ENCODE measurements around the gene NUMA1.

The NUMA1 gene

DNA sequence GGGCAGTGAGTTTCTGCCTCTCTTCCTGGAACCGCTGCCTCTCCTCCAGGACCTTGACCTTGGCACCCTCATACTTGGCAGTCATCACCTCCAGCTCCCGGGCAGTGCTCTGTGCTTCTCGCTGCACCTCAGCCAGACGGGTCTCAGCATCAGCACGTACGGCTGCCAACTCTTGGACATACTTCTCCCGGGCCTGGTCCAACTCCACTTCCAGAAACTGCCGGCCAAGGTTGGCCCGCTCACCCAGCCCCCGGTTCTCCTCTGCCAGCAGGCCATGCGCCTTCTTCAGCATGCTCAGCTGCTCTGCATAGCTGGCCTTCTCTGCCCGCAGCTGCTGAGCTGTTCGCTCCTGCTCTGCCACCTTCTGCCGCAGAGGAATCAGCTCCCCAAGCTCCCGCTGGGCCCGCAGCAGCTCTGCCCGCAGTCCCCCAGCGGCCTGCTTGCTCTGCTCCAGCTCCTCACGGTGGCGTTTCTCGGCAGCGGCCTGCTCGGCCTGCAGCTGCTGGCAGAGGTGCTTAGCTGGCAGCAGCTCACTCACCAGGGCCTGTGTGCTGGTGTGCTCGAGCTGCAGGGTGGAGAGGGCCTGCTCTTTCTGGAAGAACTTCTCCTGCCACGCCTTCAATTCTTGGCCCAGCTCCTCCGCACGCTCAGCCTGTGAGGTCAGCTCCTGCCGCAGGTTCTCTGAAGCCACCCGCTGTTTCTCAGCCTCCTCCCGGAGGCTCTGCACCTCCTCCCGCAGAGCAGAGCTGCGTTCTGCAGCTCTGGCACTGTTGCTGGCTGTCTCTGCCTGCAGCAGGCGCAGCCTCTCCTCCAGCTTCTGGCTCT lies 67.2 kb downstream of the NUMA1 start:
- DNase-seq, result no peak

DNA sequence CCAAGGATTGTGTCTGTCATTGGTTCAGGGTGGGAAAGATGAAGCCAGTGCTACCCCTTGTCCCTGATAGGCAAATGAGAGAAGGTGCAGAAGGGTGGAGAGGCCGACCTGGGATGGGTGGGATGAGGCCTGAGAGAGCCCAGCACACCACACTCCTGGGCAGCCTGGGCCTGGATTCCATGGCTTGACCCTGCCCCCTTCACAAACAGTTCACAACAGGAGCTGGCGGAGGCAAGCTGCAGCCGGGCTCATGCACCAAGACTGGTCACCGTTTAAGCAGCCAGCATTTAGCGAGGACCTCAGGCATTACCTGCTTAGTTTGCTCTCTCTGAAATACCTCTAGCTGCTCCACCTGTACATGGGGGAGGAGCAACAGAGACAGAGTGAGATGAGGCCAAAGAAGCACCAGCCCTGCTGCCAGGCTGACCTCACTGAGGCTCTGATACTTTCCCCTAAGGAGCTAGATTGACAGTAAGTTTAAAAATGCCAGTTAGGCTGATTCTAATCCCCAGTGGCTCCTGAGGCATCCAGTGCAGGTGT lies 68.2 kb downstream of the NUMA1 start:
- DNase-seq, result no peak

DNA sequence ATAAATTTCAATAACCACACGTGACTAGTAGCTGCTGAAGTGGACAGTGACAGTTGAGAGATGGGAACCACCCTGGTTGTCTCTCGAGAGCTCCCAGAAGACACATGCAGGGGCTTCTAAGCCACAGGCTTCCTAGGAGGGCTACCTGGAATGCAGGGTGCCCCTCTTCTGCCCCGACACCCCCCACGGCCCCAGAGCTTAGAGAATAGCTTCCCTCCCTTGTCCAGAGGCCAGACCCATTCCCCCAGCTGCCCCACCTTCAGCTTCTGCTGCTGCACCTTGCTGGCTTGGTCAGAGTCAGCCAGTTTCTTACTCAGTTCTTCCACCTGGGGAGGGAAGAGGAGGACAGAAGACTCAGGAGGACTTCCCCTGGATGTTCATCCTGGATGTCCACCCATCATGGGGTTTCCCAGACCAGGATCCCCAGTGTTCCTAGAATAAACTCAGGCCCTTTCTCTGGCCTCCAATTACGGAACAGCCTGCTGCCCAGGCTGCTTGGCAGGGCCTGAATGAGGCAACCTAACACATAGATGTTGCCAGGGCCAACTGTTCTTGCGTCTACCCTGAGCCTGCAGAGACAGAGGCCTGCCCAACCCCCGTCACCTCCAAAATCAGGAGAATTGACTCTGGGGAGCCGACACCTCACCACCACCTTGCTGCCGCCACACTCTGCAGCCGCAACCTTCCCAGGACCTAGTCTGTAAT lies 69.7 kb downstream of the NUMA1 start:
- no peak for DNase-seq

DNA sequence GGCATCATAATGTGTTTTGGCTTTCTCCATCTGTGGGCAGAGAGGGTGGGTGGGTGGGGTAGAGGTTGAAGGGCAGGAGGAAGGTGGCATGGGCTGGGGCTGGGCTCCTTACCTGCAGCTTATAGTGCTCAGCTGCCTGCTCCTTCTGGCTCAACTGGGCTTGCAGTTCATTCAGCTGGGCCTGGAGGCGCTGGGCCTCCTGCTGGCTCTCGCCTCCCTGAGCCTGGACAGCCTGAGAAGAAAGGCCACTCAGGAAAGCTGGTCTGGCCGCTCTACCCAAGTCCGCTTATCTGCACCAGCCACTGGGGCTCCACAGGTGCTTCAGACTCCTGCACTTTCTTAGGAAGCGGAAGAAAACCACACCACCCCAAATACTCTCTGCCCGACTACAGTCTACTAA lies 71.2 kb downstream of the NUMA1 start:
- DNase-seq, result no peak

DNA sequence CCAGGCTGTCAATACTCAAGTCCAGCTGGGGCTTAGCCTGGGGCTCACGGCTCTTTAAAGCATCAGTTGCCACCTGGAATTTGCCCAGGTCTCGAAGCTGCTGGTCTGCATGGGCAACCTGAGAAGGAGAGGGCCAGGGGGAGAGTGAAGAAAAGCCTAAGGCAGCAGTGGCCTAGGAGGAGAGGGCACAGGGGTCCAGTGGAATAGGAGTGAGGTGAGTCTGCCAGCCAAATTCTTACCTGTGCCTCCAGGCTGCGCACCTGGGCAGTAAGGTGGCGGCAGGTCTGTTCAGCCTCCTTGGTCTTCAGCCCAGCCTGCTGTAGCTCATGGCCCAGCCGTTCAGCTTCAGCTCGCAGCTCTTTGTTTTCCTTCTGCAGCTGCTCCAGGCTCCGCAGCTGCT lies 71.6 kb downstream of the NUMA1 start:
- no peak for DNase-seq

DNA sequence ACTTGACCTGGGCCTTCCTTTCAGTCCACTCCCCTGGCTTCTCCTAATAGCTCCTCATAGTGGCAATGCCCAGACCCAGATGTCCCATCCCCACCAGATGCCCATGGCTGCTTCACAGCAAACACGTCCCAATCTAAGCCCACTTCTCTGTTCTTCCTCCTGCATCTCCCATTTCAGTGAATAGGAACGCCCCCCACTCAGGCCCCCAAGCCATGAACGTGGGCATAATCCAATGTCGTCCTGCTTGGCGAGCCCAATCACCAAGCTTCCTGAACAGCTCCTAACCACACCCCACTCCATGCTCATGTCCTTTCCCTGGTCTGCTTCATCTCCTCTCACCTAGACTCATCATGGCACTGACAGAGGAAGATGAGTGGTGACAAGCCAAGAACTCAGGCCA lies 72.8 kb downstream of the NUMA1 start:
- DNase-seq, result no peak

DNA sequence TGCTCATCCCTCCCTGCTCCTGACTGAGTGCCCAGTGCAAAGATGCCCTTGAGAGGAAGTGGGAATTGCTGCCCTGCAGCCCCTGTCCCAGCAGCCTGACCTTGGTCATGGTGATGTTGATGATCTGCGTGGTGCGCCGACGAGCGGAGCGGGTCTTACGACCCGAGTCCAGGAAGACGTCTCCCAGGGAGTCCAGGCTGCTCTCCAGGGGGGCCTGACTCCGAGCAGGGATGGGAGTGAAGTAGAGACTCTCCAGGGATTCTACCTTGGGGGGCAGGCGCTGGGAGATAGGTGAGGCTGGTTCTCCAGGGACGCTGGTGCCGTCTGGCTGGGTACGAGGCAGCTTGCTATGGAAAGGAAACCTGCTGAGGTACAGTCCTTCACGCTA lies 73.3 kb downstream of the NUMA1 start:
- DNase-seq, result no peak

DNA sequence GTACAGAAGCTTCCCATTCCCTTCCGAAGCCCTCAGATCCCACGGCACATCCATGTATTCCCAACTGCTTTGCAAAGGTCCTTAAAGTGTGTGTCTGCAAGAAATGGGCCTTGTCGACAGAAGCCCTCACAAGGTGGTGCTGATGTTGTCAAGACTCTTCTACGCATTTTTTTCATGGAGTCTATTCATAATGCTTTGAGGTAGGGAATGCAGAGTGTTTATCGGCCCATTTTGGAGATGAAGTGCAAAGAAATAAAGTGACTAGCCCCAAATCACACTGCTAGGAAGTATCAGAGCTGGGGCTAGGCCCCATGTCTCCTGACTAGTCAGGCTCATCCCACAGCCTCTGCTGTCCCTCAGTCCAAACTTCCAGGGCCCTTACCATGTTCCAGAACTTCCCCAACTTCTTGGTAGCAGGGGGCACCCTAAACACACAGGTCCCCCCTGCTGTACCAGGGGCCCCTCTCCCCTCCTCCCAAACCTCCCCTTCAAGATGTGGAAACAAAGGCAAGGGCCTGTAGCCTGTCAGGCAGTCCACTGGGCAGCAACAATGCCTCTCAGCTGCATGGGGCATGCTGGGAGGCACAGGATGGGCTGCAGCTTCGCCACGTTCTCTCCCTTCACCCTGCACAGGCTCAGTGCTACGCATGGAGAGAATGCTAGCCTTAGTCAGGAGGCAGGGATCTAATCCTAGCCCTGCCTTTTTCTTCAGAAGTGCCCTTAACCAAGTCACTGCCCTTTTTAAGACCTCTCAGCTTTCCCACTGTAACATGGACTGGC lies 73.8 kb downstream of the NUMA1 start:
- DNase-seq, result no peak

DNA sequence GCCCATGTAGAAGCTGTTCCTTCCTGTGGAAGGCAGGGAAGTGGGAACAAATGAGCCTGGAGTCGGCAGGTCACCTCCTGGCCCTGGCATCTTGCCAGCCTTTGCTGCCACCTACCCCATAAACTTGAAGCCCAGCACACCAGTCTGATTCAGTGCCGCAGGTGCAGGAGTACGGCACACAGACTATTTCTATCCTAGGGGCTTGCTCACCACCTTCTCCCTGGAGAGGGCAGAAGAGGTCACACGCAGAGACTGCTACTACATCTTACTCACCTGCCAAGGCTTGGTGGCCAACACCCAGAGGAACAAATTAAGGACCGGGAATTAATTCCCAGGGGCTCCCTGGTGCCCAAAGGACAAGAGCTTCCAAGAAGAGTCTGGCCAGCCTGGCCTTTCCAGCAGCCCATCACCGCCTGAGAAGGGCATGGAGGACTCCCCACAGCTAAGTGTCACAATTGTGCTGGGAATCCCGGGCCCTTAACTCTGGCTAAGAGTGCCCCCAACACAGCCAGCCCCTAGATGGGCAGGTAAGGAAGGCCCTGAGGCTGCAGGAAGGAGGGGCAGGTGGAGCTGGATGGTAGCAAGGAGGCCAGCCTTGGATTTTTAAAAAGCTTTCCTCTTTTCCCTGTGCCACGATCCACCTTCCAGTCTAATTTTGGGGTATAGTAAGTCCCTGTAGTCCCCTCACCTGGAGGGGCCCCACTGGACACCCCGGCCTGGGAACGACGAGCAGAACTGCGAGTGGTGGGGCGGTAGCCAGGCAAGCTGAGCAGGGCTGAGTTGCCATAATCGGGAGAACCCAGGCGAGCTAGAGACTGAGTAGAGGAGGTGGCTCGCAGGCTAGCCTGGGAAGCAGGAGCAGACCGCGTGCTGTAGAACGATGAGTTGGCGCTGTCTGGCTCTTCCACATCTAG lies 74.7 kb downstream of the NUMA1 start:
- DNase-seq, result no peak

DNA sequence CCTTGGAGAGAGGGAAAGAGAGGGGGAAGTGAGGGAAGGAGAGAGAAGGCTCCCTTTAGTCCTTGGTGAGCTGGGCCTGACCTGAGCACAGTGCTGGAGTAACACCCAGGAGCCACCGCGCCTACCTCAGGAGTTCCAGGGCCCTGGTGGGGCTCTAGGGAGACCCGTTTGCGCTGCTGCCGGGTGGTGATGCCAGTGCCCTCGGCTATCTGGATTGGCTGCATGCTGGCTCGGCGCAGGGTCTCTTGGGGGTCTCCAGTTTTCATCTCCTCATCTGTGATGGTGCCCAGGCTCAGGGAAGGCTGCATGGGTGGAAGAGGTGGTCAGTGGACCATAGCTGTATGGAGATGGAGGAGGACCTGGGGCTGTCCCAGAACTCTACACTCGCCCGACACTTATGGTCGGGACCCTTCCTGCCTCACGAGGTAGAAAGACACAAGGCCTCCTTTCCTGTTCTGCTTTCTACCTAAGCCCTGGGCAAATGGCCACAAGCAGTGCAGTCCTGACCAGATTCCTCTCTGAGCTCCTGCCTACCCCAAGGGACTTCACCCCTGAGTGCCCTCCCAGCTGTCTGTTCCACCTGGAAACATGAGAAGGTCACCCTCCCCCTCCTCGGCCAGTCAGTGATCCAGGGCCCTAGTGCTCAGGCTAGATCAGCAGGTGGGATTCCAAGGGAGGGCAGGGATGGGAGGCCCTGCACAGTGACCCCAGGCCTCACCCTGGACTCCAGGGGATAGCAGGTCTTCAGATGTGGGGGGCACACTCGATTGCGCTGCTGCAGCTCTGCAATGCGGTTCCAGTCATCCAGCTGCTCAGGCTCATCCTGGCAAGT lies 75.6 kb downstream of the NUMA1 start:
- DNase-seq, result no peak

DNA sequence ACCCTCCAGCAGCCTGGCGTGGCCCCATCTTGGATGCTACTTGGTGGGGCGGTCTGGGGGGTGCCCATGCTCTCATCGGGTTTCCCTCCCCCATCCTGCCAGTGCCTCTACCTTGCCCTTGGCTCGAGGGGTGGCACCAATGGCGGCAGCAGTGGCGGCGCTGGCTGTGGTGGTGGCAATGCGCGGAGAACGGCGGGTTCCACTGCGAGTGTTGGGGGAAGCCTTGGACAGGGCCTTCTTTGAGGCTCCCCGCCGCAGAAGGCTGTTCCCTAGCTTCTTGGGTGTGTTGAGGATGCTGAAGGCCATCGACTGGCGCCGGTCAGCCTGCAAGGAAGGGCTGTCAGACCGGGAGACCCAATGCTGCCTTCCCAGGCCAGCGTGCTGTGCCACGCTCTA lies 76.6 kb downstream of the NUMA1 start:
- no peak for DNase-seq

DNA sequence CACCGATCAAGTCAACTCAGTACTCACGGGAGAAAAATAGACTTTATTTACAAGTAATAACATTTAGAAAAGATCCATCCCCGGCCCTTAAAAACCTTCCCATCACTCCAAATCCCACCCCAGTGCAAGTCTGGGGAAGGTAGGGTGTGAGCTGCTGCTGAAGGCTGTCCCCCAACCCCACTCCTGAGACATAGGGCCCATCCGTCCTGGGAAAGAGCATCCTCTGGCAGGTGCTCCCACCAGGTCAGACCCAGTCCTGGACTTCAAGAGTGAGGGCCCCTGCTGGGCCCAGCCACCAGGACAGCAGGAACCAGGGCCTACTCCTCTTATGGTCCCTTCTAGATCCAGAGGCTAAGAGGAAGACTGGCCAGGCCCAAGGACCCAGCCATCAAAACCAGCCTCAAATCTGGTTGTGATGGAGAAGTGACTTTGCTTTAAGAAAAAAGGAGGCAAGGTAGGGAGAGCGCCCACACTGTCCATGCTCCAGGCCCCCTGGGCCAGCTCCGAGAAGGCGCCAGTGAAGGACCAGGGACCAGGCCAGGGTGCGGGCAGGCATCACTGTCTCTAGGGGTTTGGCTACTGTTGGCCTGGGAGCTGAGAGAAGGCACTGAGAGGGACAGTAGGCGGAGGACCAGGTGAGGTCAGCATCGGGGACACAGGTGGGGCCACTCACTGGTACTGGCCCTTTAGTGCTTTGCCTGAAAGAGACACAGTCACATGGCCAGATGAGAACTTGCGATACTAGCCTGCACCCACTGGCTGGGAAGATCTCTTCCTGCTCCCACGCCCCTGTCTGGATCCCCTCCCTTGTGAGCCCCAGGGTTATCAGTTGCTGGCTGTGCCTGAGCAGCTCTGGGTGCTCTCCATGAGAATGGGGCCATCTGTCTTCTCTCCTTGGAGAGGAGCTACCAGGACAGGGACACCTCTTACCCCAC lies 77.2 kb downstream of the NUMA1 start:
- no peak for DNase-seq

DNA sequence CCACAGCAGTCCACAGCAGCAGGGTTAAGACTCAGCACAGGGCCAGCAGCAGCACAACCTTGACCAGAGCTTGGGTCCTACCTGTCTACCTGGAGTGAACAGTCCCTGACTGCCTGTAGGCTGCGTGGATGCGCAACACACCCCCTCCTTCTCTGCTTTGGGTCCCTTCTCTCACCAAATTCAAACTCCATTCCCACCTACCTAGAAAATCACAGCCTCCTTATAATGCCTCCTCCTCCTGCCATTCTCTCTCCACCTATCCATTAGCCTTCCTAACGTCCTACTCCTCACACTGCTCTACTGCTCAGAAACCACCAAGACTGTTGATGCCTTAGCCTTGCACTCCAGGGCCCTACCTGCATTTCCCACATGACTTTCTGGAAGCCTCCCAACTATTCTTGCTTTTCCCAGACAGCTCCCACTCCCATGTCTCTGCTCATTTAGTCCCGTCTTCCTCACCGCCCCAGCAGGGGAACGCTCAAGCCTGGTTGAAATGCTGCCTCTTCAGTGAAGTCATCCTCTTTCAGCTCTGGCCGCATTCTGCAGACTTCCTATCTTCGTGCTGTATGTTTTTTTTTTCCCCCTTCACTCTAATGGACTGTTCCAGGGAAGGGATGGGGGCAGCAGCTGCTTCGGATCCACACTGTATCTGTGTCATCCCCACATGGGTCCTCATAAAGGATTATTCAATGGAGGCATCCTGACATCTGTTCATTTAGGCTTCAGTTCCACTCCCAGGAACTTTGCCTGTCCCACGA lies 78.3 kb downstream of the NUMA1 start:
- peak; percentile 61 for DNase-seq

DNA sequence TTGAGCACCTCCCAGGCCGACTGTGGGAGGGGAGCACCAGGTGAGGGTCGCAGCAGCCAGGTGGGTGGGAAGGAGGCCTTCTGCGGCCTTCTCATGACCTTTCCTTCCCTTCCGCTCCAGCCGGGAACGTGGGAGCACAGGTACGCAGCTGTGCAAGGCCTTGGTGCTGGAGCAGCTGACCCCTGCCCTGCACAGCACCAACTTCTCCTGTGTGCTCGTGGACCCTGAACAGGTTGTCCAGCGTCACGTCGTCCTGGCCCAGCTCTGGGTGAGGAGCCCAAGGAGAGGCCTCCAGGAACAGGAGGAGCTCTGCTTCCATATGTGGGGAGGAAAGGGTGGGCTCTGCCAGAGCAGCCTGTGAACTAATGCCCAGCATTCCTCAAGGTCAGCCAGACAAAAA lies 79.1 kb downstream of the NUMA1 start:
- no peak for DNase-seq

DNA sequence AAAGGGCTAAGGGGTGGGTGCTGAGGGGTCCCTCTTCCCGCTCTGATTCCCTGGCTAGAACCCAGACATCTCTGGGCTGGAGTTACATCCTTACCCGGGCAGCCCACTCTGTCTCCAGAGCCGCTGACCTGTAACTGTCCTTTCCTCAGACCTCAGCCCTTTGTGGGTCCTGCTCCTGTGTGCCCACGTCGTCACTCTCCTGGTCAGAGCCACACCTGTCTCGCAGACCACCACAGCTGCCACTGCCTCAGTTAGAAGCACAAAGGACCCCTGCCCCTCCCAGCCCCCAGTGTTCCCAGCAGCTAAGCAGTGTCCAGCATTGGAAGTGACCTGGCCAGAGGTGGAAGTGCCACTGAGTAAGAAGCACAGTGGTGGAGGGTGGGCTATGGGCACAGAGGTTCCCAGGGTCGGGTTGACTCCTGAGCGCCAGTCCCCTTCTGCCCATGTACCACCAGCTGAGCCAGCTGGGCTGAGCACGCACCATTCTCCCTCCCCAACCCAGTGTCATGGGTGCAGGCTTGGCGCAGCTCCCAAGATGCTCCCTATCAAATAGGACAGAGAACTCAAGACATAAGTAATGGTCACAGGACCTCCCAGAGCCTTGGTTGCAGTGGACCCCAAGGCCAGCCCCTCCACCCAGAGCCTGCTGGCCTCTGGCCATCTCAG lies 80.0 kb downstream of the NUMA1 start:
- DNase-seq, result no peak

DNA sequence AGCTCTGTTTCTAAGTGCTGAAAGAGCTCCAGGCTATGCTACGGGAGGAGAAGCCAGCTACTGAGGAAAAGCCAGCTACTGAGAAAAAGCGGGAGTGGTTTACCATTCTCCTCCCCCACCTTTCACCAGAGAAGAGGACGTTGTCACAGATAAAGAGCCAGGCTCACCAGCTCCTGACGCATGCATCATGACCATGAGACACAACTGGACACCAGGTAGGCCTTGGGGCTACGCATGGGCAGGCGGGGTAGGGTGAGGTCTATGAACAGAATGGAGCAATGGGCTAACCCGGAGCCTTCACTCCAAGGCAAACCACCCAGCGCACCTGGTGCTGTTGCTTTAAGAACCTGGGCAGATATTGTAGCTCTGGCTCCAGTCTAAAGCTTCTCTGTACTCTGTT lies 80.5 kb downstream of the NUMA1 start:
- DNase-seq, result no peak

DNA sequence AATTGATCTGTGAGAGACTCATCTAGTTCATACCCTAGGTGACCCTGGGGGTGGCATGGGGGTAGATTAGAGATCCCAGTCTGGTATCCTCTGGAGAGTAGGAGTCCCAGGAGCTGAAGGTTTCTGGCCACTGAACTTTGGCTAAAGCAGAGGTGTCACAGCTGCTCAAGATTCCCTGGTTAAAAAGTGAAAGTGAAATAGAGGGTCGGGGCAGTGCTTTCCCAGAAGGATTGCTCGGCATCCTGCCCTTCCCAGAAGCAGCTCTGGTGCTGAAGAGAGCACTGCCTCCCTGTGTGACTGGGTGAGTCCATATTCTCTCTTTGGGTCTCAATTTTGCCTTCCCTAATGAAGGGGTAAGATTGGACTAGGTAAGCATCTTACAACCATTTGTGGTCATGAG lies 81.0 kb downstream of the NUMA1 start:
- DNase-seq, result no peak

DNA sequence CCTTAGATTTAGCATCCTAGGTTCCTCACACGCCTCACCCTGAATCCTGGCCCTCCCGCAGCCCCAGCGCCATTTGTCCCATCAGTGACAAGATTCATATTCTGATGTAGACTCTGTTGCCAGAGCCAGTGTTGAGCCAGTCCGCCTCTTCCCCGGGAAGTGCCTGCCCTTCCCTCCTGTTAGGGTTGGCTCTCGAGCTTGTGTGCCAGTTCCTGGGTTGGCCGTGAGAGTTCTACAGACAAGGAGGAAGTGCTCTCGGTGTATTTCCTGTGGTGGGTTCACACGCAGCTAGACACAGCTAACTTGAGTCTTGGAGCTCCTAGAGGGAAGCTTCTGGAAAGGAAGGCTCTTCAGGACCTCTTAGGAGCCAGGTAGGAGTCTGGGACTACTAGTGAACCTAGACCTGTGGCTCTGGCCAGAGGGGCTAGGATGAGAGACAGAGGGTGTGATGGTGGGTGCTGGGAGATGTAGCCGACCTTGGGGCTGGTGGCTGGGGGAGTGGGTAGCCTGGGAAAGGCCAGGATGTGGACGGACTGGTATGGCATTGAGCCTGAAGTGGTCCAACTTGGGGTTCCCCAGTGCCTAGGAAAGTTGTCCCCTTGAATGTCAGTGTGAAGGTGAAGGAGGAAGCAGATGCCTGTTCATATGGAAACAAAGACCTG lies 81.6 kb downstream of the NUMA1 start, which contains the start of gene IL18BP:
TSS of gene IL18BP (plus strand) at position 261 of the 662 bp plus-strand sequence. CDS start 1,076 bp downstream, outside the sequence.
- no peak for DNase-seq

All from eye (tissue), 1 donor.